Type B pancreatic cell (in vitro differentiated cells): Measurements from ENCODE around the gene AP2A2. TPM values are rescaled to one million over a fixed set of nuclear protein-coding genes. Genes with fewer than 3 reads are reported as not detected.

ENCODE experiments used
- DNase-seq: peaks from one replicate; pipeline ENCODE4 v3.0.0; 2021; ENCODE audit warnings: mixed read lengths; ENCODE audit not compliant: unreplicated experiment; ENCODE audit errors: extremely low spot score
- H3K27ac Mint-ChIP-seq: 2 replicates; pipeline ENCODE4 v1.8.0; 2021; ENCODE audit warnings: mild to moderate bottlenecking, mixed read lengths
- H3K27me3 Mint-ChIP-seq: 2 replicates; pipeline ENCODE4 v1.8.0; 2021; ENCODE audit warnings: mixed read lengths
- H3K36me3 Mint-ChIP-seq: 2 replicates; pipeline ENCODE4 v1.8.0; 2021; ENCODE audit warnings: mixed read lengths
- H3K4me1 Mint-ChIP-seq: one replicate; pipeline ENCODE4 v1.8.0; 2021; ENCODE audit warnings: mixed read lengths; ENCODE audit not compliant: unreplicated experiment
- H3K4me3 Mint-ChIP-seq: 2 replicates; pipeline ENCODE4 v1.8.0; 2021; ENCODE audit warnings: mild to moderate bottlenecking, mixed read lengths
- H3K9me3 Mint-ChIP-seq: 2 replicates; pipeline ENCODE4 v1.8.0; 2021; ENCODE audit warnings: mixed read lengths
- total RNA-seq: library from RNA; stranded (reverse); gene quantifications from 2 replicates; pipeline ENCODE4 v1.2.1, GENCODE V29; 2021; ENCODE audit warnings: low replicate concordance
- TF ChIP-seq, protein P1 (sequence below): fragments of 200-600 bp; sonication (generic); conservative IDR thresholded peaks from 2 replicates; pipeline ENCODE4 v1.5.0; 2021; ENCODE audit warnings: antibody characterized with exemption, mild to moderate bottlenecking

Gene AP2A2
- total RNA-seq, 1 donor from 2014 or later: 109 TPM

DNA sequence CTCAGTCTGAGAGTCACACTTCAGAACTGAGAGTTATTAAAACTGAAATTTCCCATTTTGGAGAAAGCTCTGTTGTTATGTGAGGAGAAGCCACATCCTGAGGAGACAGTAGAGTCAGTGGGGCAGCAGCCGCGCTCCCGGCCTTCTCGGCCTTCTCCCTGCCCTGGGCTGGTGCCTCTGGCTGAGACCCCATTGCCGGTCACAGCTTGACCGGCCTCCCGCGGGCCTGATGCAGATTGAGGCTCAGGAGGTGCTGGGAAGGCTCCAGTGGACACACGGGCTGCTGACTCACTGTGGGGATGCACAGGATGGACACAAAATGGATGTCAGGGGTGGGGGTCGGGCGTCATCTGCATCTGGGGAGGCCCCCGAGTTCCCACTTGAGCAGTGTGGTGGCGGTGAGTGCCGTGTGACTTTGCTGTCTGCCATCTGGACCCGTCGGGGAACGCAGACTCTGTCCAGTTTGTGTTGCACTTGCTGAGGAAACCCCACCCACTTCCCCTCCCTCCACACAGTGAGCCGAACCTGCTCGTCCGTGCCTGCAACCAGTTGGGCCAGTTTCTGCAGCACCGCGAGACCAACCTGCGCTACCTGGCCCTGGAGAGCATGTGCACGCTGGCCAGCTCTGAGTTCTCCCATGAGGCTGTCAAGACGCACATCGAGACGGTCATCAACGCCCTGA lies 60.7 kb downstream of the AP2A2 start:
- TF ChIP-seq, protein P1, sequence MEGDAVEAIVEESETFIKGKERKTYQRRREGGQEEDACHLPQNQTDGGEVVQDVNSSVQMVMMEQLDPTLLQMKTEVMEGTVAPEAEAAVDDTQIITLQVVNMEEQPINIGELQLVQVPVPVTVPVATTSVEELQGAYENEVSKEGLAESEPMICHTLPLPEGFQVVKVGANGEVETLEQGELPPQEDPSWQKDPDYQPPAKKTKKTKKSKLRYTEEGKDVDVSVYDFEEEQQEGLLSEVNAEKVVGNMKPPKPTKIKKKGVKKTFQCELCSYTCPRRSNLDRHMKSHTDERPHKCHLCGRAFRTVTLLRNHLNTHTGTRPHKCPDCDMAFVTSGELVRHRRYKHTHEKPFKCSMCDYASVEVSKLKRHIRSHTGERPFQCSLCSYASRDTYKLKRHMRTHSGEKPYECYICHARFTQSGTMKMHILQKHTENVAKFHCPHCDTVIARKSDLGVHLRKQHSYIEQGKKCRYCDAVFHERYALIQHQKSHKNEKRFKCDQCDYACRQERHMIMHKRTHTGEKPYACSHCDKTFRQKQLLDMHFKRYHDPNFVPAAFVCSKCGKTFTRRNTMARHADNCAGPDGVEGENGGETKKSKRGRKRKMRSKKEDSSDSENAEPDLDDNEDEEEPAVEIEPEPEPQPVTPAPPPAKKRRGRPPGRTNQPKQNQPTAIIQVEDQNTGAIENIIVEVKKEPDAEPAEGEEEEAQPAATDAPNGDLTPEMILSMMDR: no peak
- H3K9me3 Mint-ChIP-seq: no peaks in the 10 kb centered on the region
- no peak for DNase-seq
- no peaks in the 10 kb centered on the region for H3K27me3 Mint-ChIP-seq
- peaks cover 4% of the 10 kb centered on the region for H3K36me3 Mint-ChIP-seq
- no peaks in the 10 kb centered on the region for H3K4me1 Mint-ChIP-seq
- no peak overlapping the region for H3K4me3 Mint-ChIP-seq
- peak overlapping the region; percentile 46 for H3K27ac Mint-ChIP-seq

DNA sequence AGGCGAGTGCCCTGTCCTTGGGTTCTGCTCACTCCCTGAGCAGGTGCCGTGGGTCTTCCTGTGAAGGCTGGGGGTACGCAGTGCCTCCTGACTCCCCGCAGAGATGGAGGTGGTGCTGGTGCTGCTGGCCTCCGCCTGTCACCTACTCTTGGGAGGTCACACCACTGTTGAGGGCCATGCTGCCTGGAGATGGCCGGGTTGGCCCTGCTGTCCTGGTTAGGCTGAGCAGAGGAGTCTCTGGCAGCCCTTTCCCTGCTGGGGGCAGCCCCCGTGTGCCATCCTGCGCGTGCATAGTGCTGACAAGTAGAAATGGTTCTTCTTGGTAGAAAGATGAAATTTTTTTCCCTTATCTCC lies 61.3 kb downstream of the AP2A2 start:
- H3K27ac Mint-ChIP-seq: no peak overlapping the region
- H3K9me3 Mint-ChIP-seq: no peaks in the 10 kb centered on the region
- H3K4me3 Mint-ChIP-seq: no peak overlapping the region
- H3K4me1 Mint-ChIP-seq: no peaks in the 10 kb centered on the region
- TF ChIP-seq, protein P1: no peak
- no peaks in the 10 kb centered on the region for H3K27me3 Mint-ChIP-seq
- H3K36me3 Mint-ChIP-seq: peaks cover 4% of the 10 kb centered on the region
- no peak for DNase-seq

DNA sequence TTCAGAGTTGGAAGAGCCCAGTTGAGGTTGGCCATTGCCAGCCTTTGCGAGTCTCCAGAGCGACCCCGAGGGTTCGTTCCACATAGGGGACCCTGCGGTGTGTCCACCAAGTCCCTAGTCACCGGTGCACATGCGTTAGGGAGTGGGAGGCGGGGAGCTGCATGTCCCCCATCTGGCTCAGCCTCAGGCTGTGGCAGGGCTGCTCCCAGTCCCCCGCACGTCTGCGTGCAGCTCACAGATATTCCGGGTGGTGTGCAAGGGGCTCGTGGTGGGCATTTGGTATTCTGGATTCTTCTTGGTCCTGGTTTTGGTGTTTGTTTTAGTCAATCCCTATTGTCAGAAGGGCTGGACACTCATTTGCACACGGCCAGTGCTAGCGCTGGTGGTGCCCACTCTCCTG lies 62.0 kb downstream of the AP2A2 start:
- peaks cover 4% of the 10 kb centered on the region for H3K36me3 Mint-ChIP-seq
- no peak overlapping the region for H3K27ac Mint-ChIP-seq
- DNase-seq: no peak
- no peaks in the 10 kb centered on the region for H3K4me1 Mint-ChIP-seq
- H3K9me3 Mint-ChIP-seq: no peaks in the 10 kb centered on the region
- no peaks in the 10 kb centered on the region for H3K27me3 Mint-ChIP-seq
- TF ChIP-seq, protein P1: no peak
- H3K4me3 Mint-ChIP-seq: no peak overlapping the region

DNA sequence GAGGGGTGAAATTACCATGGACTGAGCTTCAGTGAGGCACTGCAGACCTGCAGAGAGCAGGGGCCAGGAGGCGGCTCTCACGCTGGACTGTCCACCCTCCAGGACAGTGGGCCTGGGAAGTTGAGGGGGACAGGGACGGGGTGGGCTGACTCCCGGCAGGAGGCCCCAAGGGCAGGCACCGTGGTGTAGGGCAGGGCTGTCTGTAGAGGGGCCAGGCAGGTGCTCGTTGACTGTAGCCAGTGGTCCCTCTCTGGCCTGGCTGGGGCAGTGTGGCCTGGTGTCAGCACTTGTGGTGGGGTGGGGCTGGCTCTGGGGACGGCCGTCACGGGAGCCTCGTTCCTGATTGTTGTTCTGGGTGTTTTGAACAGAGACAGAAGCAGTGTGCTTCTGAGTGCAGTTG lies 64.4 kb downstream of the AP2A2 start:
- Mint-ChIP-seq H3K27me3 (no peaks in the 10 kb centered on the region), H3K36me3 (peaks cover 3% of the 10 kb centered on the region), H3K4me3 (no peak overlapping the region), H3K4me1 (peaks cover 3% of the 10 kb centered on the region), H3K27ac (no peak overlapping the region), H3K9me3 (no peaks in the 10 kb centered on the region)
- DNase-seq: no peak
- TF ChIP-seq, protein P1: no peak

DNA sequence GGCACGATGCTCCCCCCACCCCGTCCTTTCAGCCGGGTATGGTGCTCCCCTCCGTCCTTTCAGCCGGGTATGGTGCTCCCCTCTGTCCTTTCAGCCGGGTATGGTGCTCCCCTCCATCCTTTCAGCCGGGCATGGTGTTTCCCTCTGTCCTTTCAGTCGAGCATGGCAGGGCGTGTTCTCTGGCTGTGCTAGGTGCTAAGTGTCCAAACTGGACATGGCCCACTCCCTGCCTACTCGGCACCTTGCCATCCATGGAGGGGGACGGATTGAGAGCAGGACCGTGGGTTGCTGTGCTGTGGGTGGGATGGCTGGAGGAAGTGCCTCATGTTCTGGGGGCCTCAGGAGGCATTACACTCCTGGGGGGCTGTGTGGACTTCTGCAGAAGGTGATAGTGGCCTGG lies 65.4 kb downstream of the AP2A2 start:
- Mint-ChIP-seq H3K4me1 (peaks cover 10% of the 10 kb centered on the region), H3K27ac (peak overlapping the region; percentile 64), H3K4me3 (no peak overlapping the region), H3K36me3 (peaks cover 8% of the 10 kb centered on the region), H3K9me3 (peaks cover 4% of the 10 kb centered on the region), H3K27me3 (no peaks in the 10 kb centered on the region)
- DNase-seq: no peak
- TF ChIP-seq, protein P1: no peak
